ENCODE measurements around the gene ZSWIM6.

The ZSWIM6 gene

DNA sequence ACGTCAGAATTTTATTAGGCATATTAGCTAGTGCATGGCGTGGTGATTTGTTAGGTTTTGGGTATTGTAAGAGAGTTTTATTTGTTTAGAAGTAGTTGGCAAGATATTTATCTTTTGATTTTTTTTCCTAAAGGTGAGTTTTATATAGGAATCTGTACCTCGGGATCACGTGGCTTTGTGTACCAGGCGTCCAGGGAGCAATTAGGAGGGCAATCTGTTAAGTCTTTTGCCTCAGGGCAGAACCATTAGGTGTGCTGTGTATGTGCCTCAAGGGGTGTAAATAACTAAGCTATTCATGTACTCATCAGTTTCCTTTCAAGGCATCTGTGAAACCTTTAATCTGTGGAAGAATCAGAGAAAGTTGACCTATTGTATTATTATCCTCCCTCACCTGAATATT lies 39.4 kb downstream of the ZSWIM6 start:
- DNase-seq (ENCODE audit: low read depth) = no peak
- TF ChIP-seq, protein P1, sequence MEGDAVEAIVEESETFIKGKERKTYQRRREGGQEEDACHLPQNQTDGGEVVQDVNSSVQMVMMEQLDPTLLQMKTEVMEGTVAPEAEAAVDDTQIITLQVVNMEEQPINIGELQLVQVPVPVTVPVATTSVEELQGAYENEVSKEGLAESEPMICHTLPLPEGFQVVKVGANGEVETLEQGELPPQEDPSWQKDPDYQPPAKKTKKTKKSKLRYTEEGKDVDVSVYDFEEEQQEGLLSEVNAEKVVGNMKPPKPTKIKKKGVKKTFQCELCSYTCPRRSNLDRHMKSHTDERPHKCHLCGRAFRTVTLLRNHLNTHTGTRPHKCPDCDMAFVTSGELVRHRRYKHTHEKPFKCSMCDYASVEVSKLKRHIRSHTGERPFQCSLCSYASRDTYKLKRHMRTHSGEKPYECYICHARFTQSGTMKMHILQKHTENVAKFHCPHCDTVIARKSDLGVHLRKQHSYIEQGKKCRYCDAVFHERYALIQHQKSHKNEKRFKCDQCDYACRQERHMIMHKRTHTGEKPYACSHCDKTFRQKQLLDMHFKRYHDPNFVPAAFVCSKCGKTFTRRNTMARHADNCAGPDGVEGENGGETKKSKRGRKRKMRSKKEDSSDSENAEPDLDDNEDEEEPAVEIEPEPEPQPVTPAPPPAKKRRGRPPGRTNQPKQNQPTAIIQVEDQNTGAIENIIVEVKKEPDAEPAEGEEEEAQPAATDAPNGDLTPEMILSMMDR (IDR thresholded peaks at IDR 0.05; ENCODE audit: insufficient read depth, low read depth, low read length, missing control alignments) = no peak
- no peak overlapping the region for H3K4me3 ChIP-seq (ENCODE audit: low read depth, low read length)

DNA sequence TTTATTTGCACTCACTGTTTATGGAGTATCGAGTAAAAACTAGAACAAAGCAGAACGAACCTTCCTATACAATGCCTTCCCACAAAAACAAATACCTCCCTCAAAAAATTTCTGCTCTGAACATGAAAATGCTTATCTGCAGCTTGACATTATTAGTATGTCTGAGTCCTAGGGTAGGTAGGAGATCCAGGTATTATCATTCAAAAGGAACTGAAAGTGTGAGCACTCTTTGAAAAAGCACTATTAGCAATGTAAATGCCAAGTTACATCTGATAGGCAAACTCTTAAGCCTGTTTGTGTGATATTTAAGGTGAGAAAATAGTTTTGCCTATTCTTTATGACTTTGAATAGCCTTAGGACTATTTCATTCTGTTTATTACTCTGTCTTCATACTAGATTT lies 47.6 kb downstream of the ZSWIM6 start:
- TF ChIP-seq, protein P1 (IDR thresholded peaks at IDR 0.05; ENCODE audit: insufficient read depth, low read depth, low read length, missing control alignments) = no peak
- DNase-seq (ENCODE audit: low read depth) = no peak
- no peak overlapping the region for H3K4me3 ChIP-seq (ENCODE audit: low read depth, low read length)

DNA sequence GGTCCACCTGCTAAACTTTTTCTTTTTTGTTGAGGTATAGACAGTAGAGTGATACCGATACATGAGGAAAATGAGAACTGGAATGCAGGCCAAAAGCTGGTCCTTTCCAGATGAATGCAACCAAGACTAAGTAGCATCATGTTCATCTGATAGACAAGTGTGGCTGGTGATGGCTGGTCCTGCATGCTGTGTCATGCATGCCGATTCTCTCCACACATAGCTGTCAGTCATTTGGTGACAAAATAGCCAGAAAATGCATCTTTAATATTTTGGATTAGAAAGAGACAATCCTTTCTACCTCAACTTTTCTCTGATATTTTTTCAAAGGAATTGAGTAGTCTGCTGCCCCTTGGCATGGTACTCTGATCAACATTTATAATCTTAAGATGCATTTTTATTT lies 49.9 kb downstream of the ZSWIM6 start:
- no peak for DNase-seq (ENCODE audit: low read depth)
- H3K4me3 ChIP-seq (ENCODE audit: low read depth, low read length) = no peak overlapping the region
- TF ChIP-seq, protein P1 (IDR thresholded peaks at IDR 0.05; ENCODE audit: insufficient read depth, low read depth, low read length, missing control alignments) = no peak

DNA sequence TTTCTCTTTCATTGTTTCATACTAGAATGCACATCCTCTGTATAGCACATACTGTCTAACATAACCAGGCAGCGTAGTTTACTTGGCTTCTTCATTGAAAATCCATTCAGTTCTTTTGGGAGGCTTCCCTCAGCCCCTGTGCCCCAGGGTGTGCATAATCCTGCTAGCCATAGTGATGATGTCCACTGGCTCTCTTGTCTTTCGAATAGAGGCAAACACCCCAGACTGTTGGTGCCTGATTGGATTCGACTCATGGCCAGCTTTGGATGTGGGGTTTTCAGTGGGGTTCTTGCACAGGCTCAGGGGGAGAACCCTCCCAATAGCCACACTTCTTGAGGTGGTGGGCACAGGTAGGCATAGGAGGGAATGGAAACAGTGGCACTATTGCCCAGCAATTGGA lies 53.6 kb downstream of the ZSWIM6 start:
- no peak overlapping the region for H3K4me3 ChIP-seq (ENCODE audit: low read depth, low read length)
- DNase-seq (ENCODE audit: low read depth) = no peak
- TF ChIP-seq, protein P1 (IDR thresholded peaks at IDR 0.05; ENCODE audit: insufficient read depth, low read depth, low read length, missing control alignments) = no peak

DNA sequence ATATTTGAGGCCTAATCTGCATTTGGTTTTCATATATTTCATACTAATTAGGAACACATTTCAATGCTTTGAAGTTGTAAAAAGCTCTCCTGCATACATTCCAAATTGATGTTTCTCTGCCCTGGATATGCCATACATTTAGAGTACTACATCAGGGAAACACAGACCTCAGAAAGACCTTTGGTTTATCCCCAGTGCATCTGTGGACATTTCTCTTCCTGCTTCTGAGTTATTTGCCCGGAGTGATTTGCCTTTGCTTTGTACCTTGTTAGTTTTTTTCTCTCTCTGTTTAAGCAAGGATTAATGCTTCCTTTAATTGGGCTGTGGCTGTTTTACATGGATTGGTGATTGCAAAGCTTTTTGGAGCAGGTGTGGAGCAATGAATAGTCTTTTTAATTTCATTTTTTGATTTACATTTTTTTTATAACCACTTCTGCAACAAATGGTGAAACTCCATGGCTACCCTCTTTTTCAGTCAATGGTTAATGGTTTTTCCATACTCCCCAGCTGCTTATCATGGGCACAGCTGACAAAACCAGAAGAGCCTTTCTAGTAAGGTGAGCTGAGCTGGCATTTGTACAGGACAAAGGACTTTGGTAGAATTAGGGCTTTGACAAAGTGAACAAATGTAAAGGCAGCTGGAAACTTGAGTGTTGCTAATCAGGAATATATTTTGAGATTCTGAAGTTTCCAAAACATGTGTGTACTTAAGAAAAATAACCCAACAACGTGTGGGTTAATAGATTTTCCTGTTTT lies 54.2 kb downstream of the ZSWIM6 start:
- DNase-seq (ENCODE audit: low read depth) = no peak
- TF ChIP-seq, protein P1 (IDR thresholded peaks at IDR 0.05; ENCODE audit: insufficient read depth, low read depth, low read length, missing control alignments) = no peak

DNA sequence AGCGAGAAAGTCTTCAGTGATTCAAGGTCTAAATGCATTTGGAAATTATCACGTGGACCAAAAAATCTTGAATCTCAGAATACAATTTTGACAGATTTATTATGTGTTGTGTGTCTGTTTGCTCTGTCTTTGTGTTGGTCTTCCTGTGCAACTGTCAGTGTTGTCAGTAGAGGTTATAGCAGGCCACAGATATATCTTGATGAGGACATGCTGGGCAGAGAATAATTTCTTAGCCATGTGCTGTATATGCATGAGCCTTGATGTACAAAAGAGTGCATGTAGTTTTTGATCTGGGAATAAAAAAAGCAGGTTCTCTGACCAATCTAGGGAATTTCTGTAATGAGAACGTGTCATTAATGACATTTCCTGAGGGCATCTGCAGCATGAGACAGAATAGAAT lies 57.6 kb downstream of the ZSWIM6 start:
- DNase-seq (ENCODE audit: low read depth) = no peak
- TF ChIP-seq, protein P1 (IDR thresholded peaks at IDR 0.05; ENCODE audit: insufficient read depth, low read depth, low read length, missing control alignments) = no peak
- no peak overlapping the region for H3K4me3 ChIP-seq (ENCODE audit: low read depth, low read length)

More for the DNA sequence above, 54.2 kb downstream of the ZSWIM6 start:
- no peak overlapping the region for H3K4me3 ChIP-seq (ENCODE audit: low read depth, low read length)

All from GM12865 (cell line).